ENCODE measurements around the gene PDCD2L.

GRCh38 chr19:34474233-34474989 lies 70.2 kb downstream of the PDCD2L start:
- TF ChIP-seq SPI1 (IDR thresholded peaks at IDR 0.05; ENCODE audit: borderline replicate concordance, insufficient read depth, low read depth, low read length) (no peak), ATF3 (IDR thresholded peaks at IDR 0.05; ENCODE audit: borderline replicate concordance, extremely low read depth, low read depth, low read length) (no peak), FOXM1 (IDR thresholded peaks at IDR 0.05; ENCODE audit: low read depth, low read length) (no peak), CTCF (IDR thresholded peaks at IDR 0.05 in 2 of 3, conservative IDR thresholded peaks at IDR 0.05 in 1 of 3; ENCODE audit: control insufficient read depth in 2 of 3, extremely low read depth in 1 of 3, insufficient read depth in 1 of 3, low read depth in 3 of 3, low read length in 3 of 3) (no peak), POU2F2 (IDR thresholded peaks at IDR 0.05; ENCODE audit: borderline replicate concordance, low read depth, low read length) (no peak), BRCA1 (IDR thresholded peaks at IDR 0.05; ENCODE audit: low read depth, low read length) (no peak), SUZ12 (IDR thresholded peaks at IDR 0.05; ENCODE audit: unreplicated experiment) (no peak)
- TF ChIP-seq, protein P1, sequence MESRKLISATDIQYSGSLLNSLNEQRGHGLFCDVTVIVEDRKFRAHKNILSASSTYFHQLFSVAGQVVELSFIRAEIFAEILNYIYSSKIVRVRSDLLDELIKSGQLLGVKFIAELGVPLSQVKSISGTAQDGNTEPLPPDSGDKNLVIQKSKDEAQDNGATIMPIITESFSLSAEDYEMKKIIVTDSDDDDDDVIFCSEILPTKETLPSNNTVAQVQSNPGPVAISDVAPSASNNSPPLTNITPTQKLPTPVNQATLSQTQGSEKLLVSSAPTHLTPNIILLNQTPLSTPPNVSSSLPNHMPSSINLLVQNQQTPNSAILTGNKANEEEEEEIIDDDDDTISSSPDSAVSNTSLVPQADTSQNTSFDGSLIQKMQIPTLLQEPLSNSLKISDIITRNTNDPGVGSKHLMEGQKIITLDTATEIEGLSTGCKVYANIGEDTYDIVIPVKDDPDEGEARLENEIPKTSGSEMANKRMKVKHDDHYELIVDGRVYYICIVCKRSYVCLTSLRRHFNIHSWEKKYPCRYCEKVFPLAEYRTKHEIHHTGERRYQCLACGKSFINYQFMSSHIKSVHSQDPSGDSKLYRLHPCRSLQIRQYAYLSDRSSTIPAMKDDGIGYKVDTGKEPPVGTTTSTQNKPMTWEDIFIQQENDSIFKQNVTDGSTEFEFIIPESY (IDR thresholded peaks at IDR 0.05) = no peak
